GM12878 (cell line): Measurements from ENCODE around the gene KLHL5. TPM values are rescaled to one million over a fixed set of nuclear protein-coding genes. Genes with fewer than 3 reads are reported as not detected.
A peak's percentile ranks its signal among the peaks of the same experiment; 100 is the strongest.

Source experiments
- FOS ChIP-seq: IDR thresholded peaks from 3 replicates; pipeline ENCODE4 v1.6.1; 2011; ENCODE audit warnings: borderline replicate concordance; ENCODE audit not compliant: insufficient read length; ENCODE audit errors: extremely low read depth
- IKZF1 ChIP-seq: fragments of 450-650 bp; conservative IDR thresholded peaks from 2 replicates; pipeline ENCODE4 v1.6.1; 2017; ENCODE audit warnings: antibody characterized with exemption, mild to moderate bottlenecking
- JUNB ChIP-seq: IDR thresholded peaks from 2 replicates; pipeline ENCODE4 v1.6.1; 2016; ENCODE audit warnings: antibody characterized with exemption, mild to moderate bottlenecking
- MXI1 ChIP-seq: fragments of 150-350 bp; IDR thresholded peaks from 2 replicates; pipeline ENCODE4 v1.6.1; 2011; ENCODE audit warnings: low read depth, mild to moderate bottlenecking, inconsistent platforms, low read length, improper control_type of control experiment
- SREBF2 ChIP-seq: IDR thresholded peaks from 2 replicates; pipeline ENCODE4 v1.6.1; 2012; ENCODE audit warnings: mild to moderate bottlenecking, low read length
- ZNF24 ChIP-seq: fragments of 450-650 bp; IDR thresholded peaks from 2 replicates; pipeline ENCODE4 v1.6.1; 2017; ENCODE audit warnings: antibody characterized with exemption, mild to moderate bottlenecking
- polyA plus RNA-seq, 11 experiments: library from polyadenylated mRNA; depleted of rRNA in 4 of 11; unstranded in 6 of 11; stranded (reverse) in 5 of 11; fragments of >200 nt; fragmentation: Nextera tagmentation in 4 of 11; fragmentation: Illumina TruSeq in 1 of 11; extraction: Ambion mirVana in 4 of 11; extraction: Trizol in 1 of 11; gene quantifications; 1 replicate in 1 of 11; 2 replicates in 10 of 11; pipeline versions ENCODE4 v1.2.1 to v1.2.3, GENCODE V29; 2011 to 2016; ENCODE audit warnings: inconsistent platforms in 2 of 11, missing spikeins in 2 of 11, low read depth in 1 of 11
- total RNA-seq, 4 experiments: library from RNA; depleted of rRNA in 3 of 4; stranded (reverse); fragments of >200 nt in 3 of 4; fragmentation: Illumina TruSeq in 1 of 4; extraction: Trizol in 1 of 4; gene quantifications; 2 replicates each; pipeline versions ENCODE4 v1.2.1 to v1.2.3, GENCODE V29; 2013 to 2021
- TF ChIP-seq, protein P1 (sequence below), 3 experiments: IDR thresholded peaks in 2 of 3; conservative IDR thresholded peaks in 1 of 3; 2 replicates each; pipeline ENCODE4 v1.5.1; 2011; ENCODE audit warnings: low read depth in 3 of 3, low read length in 3 of 3, mild to moderate bottlenecking in 3 of 3, control low read depth in 2 of 3, moderate library complexity in 2 of 3, inconsistent platforms in 1 of 3, mixed read lengths in 1 of 3; ENCODE audit not compliant: control insufficient read depth in 2 of 3, insufficient read depth in 1 of 3; ENCODE audit errors: extremely low read depth in 1 of 3
- TF ChIP-seq, protein P2 (sequence below): IDR thresholded peaks from 2 replicates; pipeline ENCODE4 v1.6.1; 2011; ENCODE audit warnings: borderline replicate concordance, low read depth, mild to moderate bottlenecking, moderate library complexity, low read length; ENCODE audit not compliant: insufficient read depth, poor library complexity, severe bottlenecking
- TF ChIP-seq, protein P3 (sequence below): fragments of 450-650 bp; formaldehyde crosslinking; IDR thresholded peaks from 2 replicates; pipeline ENCODE4 v1.4.0; 2020; ENCODE audit warnings: mild to moderate bottlenecking, moderate library complexity

KLHL5 gene
- total and polyA plus RNA-seq, 10 of the 15 experiments (the other 5 are each of a cell fraction or from before 2014, with no cell fraction given) = 4.7 to 27.3 (median 12.6) TPM

DNA sequence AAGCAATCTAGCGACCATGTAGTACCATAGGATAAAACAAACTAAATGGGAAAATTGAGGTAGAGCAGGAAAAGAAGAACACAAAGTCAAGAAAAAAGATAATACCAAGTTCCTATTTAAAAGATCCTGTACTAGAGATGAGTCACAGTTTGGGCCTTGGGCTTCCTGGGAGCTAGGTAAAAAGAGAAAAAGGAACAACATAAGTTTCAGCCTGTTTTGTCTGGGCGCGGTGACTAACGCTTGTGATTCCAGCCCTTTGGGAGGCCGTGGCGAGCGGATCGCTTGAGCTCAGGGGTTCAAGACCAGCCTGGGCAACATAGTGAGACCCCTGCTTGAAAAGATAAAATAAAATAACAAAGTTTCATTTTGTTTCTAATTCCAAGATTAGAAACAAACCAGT is 15.8 kb upstream of the KLHL5 start (continued):
- TF ChIP-seq, protein P1, sequence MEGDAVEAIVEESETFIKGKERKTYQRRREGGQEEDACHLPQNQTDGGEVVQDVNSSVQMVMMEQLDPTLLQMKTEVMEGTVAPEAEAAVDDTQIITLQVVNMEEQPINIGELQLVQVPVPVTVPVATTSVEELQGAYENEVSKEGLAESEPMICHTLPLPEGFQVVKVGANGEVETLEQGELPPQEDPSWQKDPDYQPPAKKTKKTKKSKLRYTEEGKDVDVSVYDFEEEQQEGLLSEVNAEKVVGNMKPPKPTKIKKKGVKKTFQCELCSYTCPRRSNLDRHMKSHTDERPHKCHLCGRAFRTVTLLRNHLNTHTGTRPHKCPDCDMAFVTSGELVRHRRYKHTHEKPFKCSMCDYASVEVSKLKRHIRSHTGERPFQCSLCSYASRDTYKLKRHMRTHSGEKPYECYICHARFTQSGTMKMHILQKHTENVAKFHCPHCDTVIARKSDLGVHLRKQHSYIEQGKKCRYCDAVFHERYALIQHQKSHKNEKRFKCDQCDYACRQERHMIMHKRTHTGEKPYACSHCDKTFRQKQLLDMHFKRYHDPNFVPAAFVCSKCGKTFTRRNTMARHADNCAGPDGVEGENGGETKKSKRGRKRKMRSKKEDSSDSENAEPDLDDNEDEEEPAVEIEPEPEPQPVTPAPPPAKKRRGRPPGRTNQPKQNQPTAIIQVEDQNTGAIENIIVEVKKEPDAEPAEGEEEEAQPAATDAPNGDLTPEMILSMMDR (IDR thresholded peaks at IDR 0.05 in 2 of 3, conservative IDR thresholded peaks at IDR 0.05 in 1 of 3; ENCODE audit: control insufficient read depth in 2 of 3, extremely low read depth in 1 of 3, insufficient read depth in 1 of 3, low read depth in 3 of 3, low read length in 3 of 3) = no peak
- TF ChIP-seq, protein P2, sequence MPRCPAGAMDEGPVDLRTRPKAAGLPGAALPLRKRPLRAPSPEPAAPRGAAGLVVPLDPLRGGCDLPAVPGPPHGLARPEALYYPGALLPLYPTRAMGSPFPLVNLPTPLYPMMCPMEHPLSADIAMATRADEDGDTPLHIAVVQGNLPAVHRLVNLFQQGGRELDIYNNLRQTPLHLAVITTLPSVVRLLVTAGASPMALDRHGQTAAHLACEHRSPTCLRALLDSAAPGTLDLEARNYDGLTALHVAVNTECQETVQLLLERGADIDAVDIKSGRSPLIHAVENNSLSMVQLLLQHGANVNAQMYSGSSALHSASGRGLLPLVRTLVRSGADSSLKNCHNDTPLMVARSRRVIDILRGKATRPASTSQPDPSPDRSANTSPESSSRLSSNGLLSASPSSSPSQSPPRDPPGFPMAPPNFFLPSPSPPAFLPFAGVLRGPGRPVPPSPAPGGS = no peak
- TF ChIP-seq MXI1 (peak; percentile 57; the same call in 1 of the 2 replicates), IKZF1 (peak; percentile 37; the same call in 1 of the 2 replicates), SREBF2 (no peak), ZNF24 (no peak), FOS (no peak), JUNB (no peak)
- TF ChIP-seq, protein P3, sequence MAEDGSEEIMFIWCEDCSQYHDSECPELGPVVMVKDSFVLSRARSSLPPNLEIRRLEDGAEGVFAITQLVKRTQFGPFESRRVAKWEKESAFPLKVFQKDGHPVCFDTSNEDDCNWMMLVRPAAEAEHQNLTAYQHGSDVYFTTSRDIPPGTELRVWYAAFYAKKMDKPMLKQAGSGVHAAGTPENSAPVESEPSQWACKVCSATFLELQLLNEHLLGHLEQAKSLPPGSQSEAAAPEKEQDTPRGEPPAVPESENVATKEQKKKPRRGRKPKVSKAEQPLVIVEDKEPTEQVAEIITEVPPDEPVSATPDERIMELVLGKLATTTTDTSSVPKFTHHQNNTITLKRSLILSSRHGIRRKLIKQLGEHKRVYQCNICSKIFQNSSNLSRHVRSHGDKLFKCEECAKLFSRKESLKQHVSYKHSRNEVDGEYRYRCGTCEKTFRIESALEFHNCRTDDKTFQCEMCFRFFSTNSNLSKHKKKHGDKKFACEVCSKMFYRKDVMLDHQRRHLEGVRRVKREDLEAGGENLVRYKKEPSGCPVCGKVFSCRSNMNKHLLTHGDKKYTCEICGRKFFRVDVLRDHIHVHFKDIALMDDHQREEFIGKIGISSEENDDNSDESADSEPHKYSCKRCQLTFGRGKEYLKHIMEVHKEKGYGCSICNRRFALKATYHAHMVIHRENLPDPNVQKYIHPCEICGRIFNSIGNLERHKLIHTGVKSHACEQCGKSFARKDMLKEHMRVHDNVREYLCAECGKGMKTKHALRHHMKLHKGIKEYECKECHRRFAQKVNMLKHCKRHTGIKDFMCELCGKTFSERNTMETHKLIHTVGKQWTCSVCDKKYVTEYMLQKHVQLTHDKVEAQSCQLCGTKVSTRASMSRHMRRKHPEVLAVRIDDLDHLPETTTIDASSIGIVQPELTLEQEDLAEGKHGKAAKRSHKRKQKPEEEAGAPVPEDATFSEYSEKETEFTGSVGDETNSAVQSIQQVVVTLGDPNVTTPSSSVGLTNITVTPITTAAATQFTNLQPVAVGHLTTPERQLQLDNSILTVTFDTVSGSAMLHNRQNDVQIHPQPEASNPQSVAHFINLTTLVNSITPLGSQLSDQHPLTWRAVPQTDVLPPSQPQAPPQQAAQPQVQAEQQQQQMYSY (CRISPR knock-in tag) = no peak
